PC-9 (cell line): ENCODE results near the gene HLCS. TPM values are rescaled to one million over a fixed set of nuclear protein-coding genes. Genes with fewer than 3 reads are reported as not detected.

Source experiments
- BruUV-seq: library from RNA; stranded (reverse); fragments of 400-500 nt; replicated peaks from 2 replicates; lab custom pipeline; 2021; lab: Mats Ljungman, UMichigan
- CTCF ChIA-PET: fragments of 300-600 bp; sonication (Branson Sonifier 250); formaldehyde crosslinking; loops from one replicate; lab custom pipeline; 2022; ENCODE audit warnings: antibody characterized with exemption; lab: Charles Lee
- POLR2A ChIA-PET: fragments of 300-600 bp; sonication (Branson Sonifier 250); formaldehyde crosslinking; loops from one replicate; lab custom pipeline; 2022; ENCODE audit warnings: antibody characterized with exemption; ENCODE audit not compliant: unreplicated experiment; lab: Charles Lee
- DNase-seq, 2 experiments: peaks; one replicate each; pipeline versions ENCODE4 v3.0.0 to v3.0.0-alpha.2; 2015 to 2022; ENCODE audit warnings: mixed read lengths in 1 of 2
- H2AFZ ChIP-seq: fragments of 200-600 bp; sonication (generic); 2 replicates; pipeline ENCODE4 v1.8.1; 2017; ENCODE audit warnings: antibody characterized with exemption
- H3F3A ChIP-seq: fragments of 200-600 bp; sonication (generic); 2 replicates; pipeline ENCODE4 v1.8.1; 2017; ENCODE audit warnings: antibody characterized with exemption, mild to moderate bottlenecking, low read depth; ENCODE audit not compliant: insufficient read depth
- H3K27ac ChIP-seq: fragments of 200-600 bp; sonication (generic); 2 replicates; pipeline ENCODE4 v1.6.1; 2016; ENCODE audit warnings: mixed run types
- H3K27me3 ChIP-seq: fragments of 200-600 bp; sonication (generic); 2 replicates; pipeline ENCODE4 v1.6.1; 2016; ENCODE audit warnings: low read depth, mixed run types; ENCODE audit not compliant: insufficient read depth
- H3K36me3 ChIP-seq: fragments of 200-600 bp; sonication (generic); 2 replicates; pipeline ENCODE4 v1.6.1; 2016; ENCODE audit warnings: low read depth, mixed run types
- H3K4me1 ChIP-seq: fragments of 200-600 bp; sonication (generic); replicated peaks from 2 replicates; pipeline ENCODE4 v1.6.1; 2016; ENCODE audit warnings: mixed run types; ENCODE audit not compliant: insufficient read depth
- H3K4me2 ChIP-seq: fragments of 200-600 bp; sonication (generic); 2 replicates; pipeline ENCODE4 v1.6.1; 2017; ENCODE audit warnings: mixed run types
- H3K4me3 ChIP-seq: fragments of 200-600 bp; sonication (generic); 2 replicates; pipeline ENCODE4 v1.6.1; 2016; ENCODE audit warnings: mixed run types
- H3K79me2 ChIP-seq: fragments of 200-600 bp; sonication (generic); 2 replicates; pipeline ENCODE4 v1.6.1; 2017; ENCODE audit warnings: low read depth, mixed run types
- H3K9me2 ChIP-seq: fragments of 200-600 bp; sonication (generic); 2 replicates; pipeline ENCODE4 v1.8.1; 2017; ENCODE audit warnings: mild to moderate bottlenecking; ENCODE audit not compliant: insufficient read depth
- H3K9me3 ChIP-seq: fragments of 200-600 bp; sonication (generic); 2 replicates; pipeline ENCODE4 v1.8.1; 2016; ENCODE audit warnings: low read depth; ENCODE audit not compliant: insufficient read depth
- H4K20me1 ChIP-seq: fragments of 200-600 bp; sonication (generic); 2 replicates; pipeline ENCODE4 v1.8.1; 2017; ENCODE audit not compliant: insufficient read depth
- CTCF ChIP-seq: fragments of 200-600 bp; sonication (generic); conservative IDR thresholded peaks from 2 replicates; pipeline ENCODE4 v1.6.1; 2017; ENCODE audit warnings: mixed run types, antibody characterized with exemption, mild to moderate bottlenecking, moderate library complexity
- EZH2 ChIP-seq: fragments of 200-600 bp; sonication (generic); IDR thresholded peaks from 2 replicates; pipeline ENCODE4 v1.8.0; 2017; ENCODE audit warnings: antibody characterized with exemption, low read depth
- intact Hi-C: fragments of 100-400 bp; cut with micrococcal nuclease; formaldehyde crosslinking; loops from one replicate; pipeline ENCODE4 v1.10.0; 2022; ENCODE audit not compliant: unreplicated experiment
- total RNA-seq: library from RNA; stranded (reverse); gene quantifications from 2 replicates; pipeline ENCODE4 v1.2.3, GENCODE V29; 2021

Gene HLCS
- total RNA-seq, 1 experiment from 2014 or later: 21.6 TPM

DNA sequence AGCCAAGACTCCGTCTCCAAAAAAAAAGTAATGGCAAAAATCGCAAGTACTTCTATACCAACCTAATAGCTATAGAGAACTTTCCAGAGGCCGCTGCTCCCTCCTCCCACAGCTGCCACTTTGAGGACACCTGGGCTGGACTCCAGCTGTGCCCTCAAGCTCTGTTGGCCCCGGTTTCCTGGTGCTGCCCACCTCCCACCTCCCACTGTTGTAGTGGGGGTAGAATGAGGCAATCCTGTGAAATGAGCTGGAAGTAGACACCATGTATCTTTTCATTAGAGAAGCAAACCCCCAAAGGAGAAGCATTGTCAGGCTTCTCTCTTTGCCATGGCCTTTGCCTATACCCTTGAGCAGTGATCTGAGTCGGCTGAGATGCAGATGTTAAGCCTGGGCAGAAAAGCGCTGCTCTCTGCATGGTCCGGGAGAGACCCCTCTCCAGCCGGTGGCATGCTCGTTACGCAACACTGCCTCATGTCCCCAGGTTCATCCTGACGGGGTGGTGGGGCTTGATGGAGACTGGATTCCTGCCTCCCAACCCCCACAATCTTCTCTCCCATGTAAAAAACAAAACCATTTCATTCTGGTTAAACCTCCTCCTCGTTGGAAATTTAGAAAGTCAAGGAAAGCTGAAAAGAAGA is 227.9 kb downstream of the HLCS start:
- no peak overlapping the region for H2AFZ ChIP-seq
- BruUV-seq: no TSS peak
- H3K9me3 ChIP-seq: no peaks in the 10 kb centered on the region
- CTCF ChIA-PET: no interaction called here
- POLR2A ChIA-PET: no interaction called here
- no peaks in the 10 kb centered on the region for H3K79me2 ChIP-seq
- no peak overlapping the region for H3K4me3 ChIP-seq
- no peaks in the 10 kb centered on the region; the same call in 1 of the 2 replicates for H3F3A ChIP-seq
- H3K36me3 ChIP-seq: no peaks in the 10 kb centered on the region
- no peak for DNase-seq
- no peaks in the 10 kb centered on the region for H3K27me3 ChIP-seq
- H3K9me2 ChIP-seq: no peaks in the 10 kb centered on the region
- no peaks in the 10 kb centered on the region for H3K4me1 ChIP-seq
- H4K20me1 ChIP-seq: no peaks in the 10 kb centered on the region
- no peak overlapping the region for H3K4me2 ChIP-seq
- TF ChIP-seq EZH2 (no peak), CTCF (no peak)
- H3K27ac ChIP-seq: no peak overlapping the region
- intact Hi-C loops: no loop called here

DNA sequence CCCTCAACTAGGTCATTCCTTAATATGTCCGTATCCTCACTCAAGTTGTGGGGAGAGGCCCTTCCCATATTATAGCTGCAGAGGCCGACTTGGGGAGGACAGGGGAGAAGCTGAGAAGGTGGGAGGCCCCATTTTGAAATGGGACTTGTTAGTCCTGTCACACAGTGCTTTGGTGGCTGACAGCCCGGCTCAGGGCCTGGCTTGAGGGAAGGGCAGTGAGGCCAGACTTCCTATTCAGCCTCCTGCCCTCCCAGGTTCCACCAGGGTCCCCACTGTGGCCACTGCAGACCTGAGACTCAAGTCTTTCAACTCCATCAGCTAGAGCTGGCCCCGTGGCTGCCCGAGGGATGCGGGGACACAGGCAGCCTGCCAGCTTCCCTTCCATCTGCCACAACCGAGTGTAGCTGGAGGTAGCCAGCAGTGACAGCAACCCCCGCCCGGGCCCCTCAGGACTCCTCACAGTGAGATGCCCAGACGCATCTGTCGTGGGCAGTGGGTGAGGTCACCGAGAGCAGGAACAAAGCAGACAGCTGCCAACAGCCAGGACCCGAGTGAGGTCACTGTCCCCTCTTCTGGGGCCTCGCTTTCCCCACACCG is 230.6 kb downstream of the HLCS start:
- no peak for DNase-seq
- Histone ChIP-seq H3K4me1 (no peaks in the 10 kb centered on the region), H2AFZ (no peak overlapping the region), H4K20me1 (no peaks in the 10 kb centered on the region), H3K36me3 (no peaks in the 10 kb centered on the region), H3K4me3 (no peak overlapping the region), H3K27me3 (no peaks in the 10 kb centered on the region), H3F3A (no peaks in the 10 kb centered on the region; the same call in 1 of the 2 replicates), H3K9me3 (no peaks in the 10 kb centered on the region), H3K27ac (no peak overlapping the region), H3K79me2 (no peaks in the 10 kb centered on the region), H3K9me2 (no peaks in the 10 kb centered on the region), H3K4me2 (no peak overlapping the region)
- POLR2A ChIA-PET: no interaction called here
- intact Hi-C loops: no loop called here
- TF ChIP-seq CTCF (no peak), EZH2 (no peak)
- no TSS peak for BruUV-seq
- CTCF ChIA-PET: no interaction called here

- Histone ChIP-seq H3K4me1 (no peaks in the 10 kb centered on the region), H2AFZ (no peak overlapping the region), H3K9me2 (no peaks in the 10 kb centered on the region), H3K9me3 (no peaks in the 10 kb centered on the region), H3K4me2 (no peak overlapping the region), H3K4me3 (no peak overlapping the region), H3F3A (no peaks in the 10 kb centered on the region; the same call in 1 of the 2 replicates), H4K20me1 (no peaks in the 10 kb centered on the region), H3K27me3 (no peaks in the 10 kb centered on the region), H3K79me2 (no peaks in the 10 kb centered on the region), H3K27ac (no peak overlapping the region), H3K36me3 (no peaks in the 10 kb centered on the region)
- CTCF ChIA-PET: no interaction called here
- no TSS peak for BruUV-seq
- TF ChIP-seq CTCF (no peak), EZH2 (no peak)
- no peak for DNase-seq
- POLR2A ChIA-PET: no interaction called here
- intact Hi-C loops: no loop called here
Measured at GRCh38 chr21:36735201-36735515, 231.3 kb downstream of the HLCS start.
